Stimulated activated CD4-positive, alpha-beta T cell treated with anti-CD3 and anti-CD28 coated beads, Interleukin-15, amount 100 ng/mL, for 24 hours (primary cell): ENCODE results near the gene CCL15.
A peak's percentile ranks its signal among the peaks of the same experiment; 100 is the strongest.
"Not testable (repeated sequence)": the region's sequence is repeated elsewhere in the genome, so short reads cannot be mapped to it uniquely, and the experiment has no call there.

ENCODE experiments used
- DNase-seq: peaks from one replicate; pipeline ENCODE4 v3.0.0-alpha.2; 2020

The CCL15 gene

GRCh38 chr17:36001110-36001771 lies at the start of gene CCL15:
Gene CCL15, minus strand, starts transcription at chr17:36001553. Its CDS starts 61 bp downstream, at chr17:36001492.
- no peak for DNase-seq

- no peak for DNase-seq
Observed at GRCh38 chr17:36049643-36050042, 48.3 kb upstream of the CCL15 start.

- no peak for DNase-seq
Observed at GRCh38 chr17:36048066-36048465, 46.7 kb upstream of the CCL15 start.

- DNase-seq = no peak
Observed at GRCh38 chr17:36036235-36036634, 34.9 kb upstream of the CCL15 start.

GRCh38 chr17:36034127-36034526 lies 32.8 kb upstream of the CCL15 start:
- no peak for DNase-seq

GRCh38 chr17:36030956-36031355 lies 29.6 kb upstream of the CCL15 start:
- no peak for DNase-seq

GRCh38 chr17:36027761-36028160 lies 26.4 kb upstream of the CCL15 start:
- no peak for DNase-seq

GRCh38 chr17:36024106-36024869 lies 22.9 kb upstream of the CCL15 start:
- no peak for DNase-seq

- DNase-seq = no peak
Observed at GRCh38 chr17:36019423-36019822, 18.1 kb upstream of the CCL15 start.

GRCh38 chr17:36017799-36018198 lies 16.4 kb upstream of the CCL15 start, which contains the start of gene CCL23:
Gene CCL23, minus strand, starts transcription at chr17:36017972. Its CDS starts 75 bp downstream, at chr17:36017897.
- no peak for DNase-seq

GRCh38 chr17:36016555-36016954 lies 15.2 kb upstream of the CCL15 start:
- no peak for DNase-seq

GRCh38 chr17:36015895-36016294 lies 14.5 kb upstream of the CCL15 start:
- DNase-seq = not testable (repeated sequence)

- no peak for DNase-seq
Observed at GRCh38 chr17:36014946-36015345, 13.6 kb upstream of the CCL15 start.

GRCh38 chr17:36011201-36011600 lies 9.8 kb upstream of the CCL15 start:
- DNase-seq = no peak

GRCh38 chr17:36008998-36009665 lies 7.8 kb upstream of the CCL15 start:
- DNase-seq = peak; percentile 14

- no peak for DNase-seq
Observed at GRCh38 chr17:36004594-36005108, 3.3 kb upstream of the CCL15 start.

- no peak for DNase-seq
Observed at GRCh38 chr17:36002631-36003030, 1.3 kb upstream of the CCL15 start.

- no peak for DNase-seq
Observed at GRCh38 chr17:36001862-36002603, 680 bp upstream of the CCL15 start.

- DNase-seq = no peak
Observed at GRCh38 chr17:36000732-36001109, 632 bp downstream of the CCL15 start.

GRCh38 chr17:35998756-35999155 lies 2.6 kb downstream of the CCL15 start:
- no peak for DNase-seq

- DNase-seq = no peak
Observed at GRCh38 chr17:35998018-35998545, 3.3 kb downstream of the CCL15 start.

GRCh38 chr17:35995346-35995745 lies 6.0 kb downstream of the CCL15 start:
- not testable (repeated sequence) for DNase-seq

GRCh38 chr17:35991075-35991474 lies 10.3 kb downstream of the CCL15 start:
- DNase-seq = no peak
